GM12878 (cell line): Measurements from ENCODE around the gene SNX10.

Source experiments
- BHLHE40 ChIP-seq, 2 experiments: fragments of 450-650 bp in 1 of 2; IDR thresholded peaks; 2 replicates each; pipeline ENCODE4 v1.6.1; 2011 to 2017; ENCODE audit warnings: low read depth in 2 of 2, borderline replicate concordance in 1 of 2, improper control_type of control experiment in 1 of 2, low read length in 1 of 2, mild to moderate bottlenecking in 1 of 2
- BRCA1 ChIP-seq: IDR thresholded peaks from 2 replicates; pipeline ENCODE4 v1.6.1; 2011; ENCODE audit warnings: low read depth, low read length, improper control_type of control experiment
- CREB1 ChIP-seq: IDR thresholded peaks from 2 replicates; pipeline ENCODE4 v1.6.1; 2012; ENCODE audit warnings: low read depth, mild to moderate bottlenecking, inconsistent platforms
- FOXM1 ChIP-seq: IDR thresholded peaks from 2 replicates; pipeline ENCODE4 v1.6.1; 2012; ENCODE audit warnings: low read depth, mild to moderate bottlenecking, inconsistent platforms, low read length, moderate library complexity
- JUNB ChIP-seq: IDR thresholded peaks from 2 replicates; pipeline ENCODE4 v1.6.1; 2016; ENCODE audit warnings: antibody characterized with exemption, mild to moderate bottlenecking
- SP1 ChIP-seq: IDR thresholded peaks from one replicate; pipeline ENCODE4 v1.6.1; 2011; ENCODE audit warnings: low read depth, low read length
- TCF12 ChIP-seq: IDR thresholded peaks from 2 replicates; pipeline ENCODE4 v1.6.1; 2011; ENCODE audit warnings: low read depth, mild to moderate bottlenecking, low read length
- TF ChIP-seq, protein P1 (sequence below): fragments of 450-650 bp; IDR thresholded peaks from 2 replicates; pipeline ENCODE4 v1.6.1; 2016; ENCODE audit warnings: mild to moderate bottlenecking, moderate library complexity, borderline replicate concordance
- TF ChIP-seq, protein P2 (sequence below): IDR thresholded peaks from 2 replicates; pipeline ENCODE4 v1.6.1; 2012; ENCODE audit warnings: low read depth, low read length, improper control_type of control experiment
- TF ChIP-seq, protein P3 (sequence below): IDR thresholded peaks from 2 replicates; pipeline ENCODE4 v1.6.1; 2012; ENCODE audit warnings: low read depth, low read length, improper control_type of control experiment
- TF ChIP-seq, protein P4 (sequence below), 3 experiments: IDR thresholded peaks in 2 of 3; conservative IDR thresholded peaks in 1 of 3; 2 replicates each; pipeline ENCODE4 v1.5.1; 2011; ENCODE audit warnings: low read depth in 3 of 3, low read length in 3 of 3, mild to moderate bottlenecking in 3 of 3, control low read depth in 2 of 3, moderate library complexity in 2 of 3, inconsistent platforms in 1 of 3, mixed read lengths in 1 of 3; ENCODE audit not compliant: control insufficient read depth in 2 of 3, insufficient read depth in 1 of 3; ENCODE audit errors: extremely low read depth in 1 of 3

DNA sequence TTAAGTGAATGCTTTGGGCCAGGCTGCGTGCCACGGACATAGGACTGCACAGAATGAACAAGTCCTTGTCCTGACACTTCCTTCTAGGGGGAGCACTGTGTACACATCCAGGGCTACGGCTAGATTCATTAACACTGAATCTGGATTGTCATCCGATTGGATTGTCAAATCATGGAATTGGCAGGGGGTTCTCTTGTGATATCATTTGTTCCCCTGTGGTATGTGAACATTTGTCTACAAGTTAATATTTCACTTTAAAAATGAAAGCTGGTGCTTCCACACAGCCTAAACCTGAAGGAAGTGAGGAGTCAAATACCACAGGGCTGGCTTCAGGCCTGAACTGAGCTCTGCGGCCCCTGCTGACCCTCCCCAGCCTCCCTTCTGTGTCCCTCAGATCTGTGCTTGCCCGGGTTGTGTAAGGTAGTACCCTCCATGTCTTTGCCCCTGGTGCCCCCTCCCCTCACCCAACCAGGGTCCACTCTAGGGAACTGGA, 75.6 kb downstream of the SNX10 start:
- TF ChIP-seq JUNB (no peak), BHLHE40 (IDR thresholded peaks at IDR 0.05; ENCODE audit: borderline replicate concordance in 1 of 2, low read depth in 2 of 2, low read length in 1 of 2) (no peak), BRCA1 (no peak), SP1 (no peak), FOXM1 (no peak), CREB1 (no peak), TCF12 (no peak)
- TF ChIP-seq, protein P1, sequence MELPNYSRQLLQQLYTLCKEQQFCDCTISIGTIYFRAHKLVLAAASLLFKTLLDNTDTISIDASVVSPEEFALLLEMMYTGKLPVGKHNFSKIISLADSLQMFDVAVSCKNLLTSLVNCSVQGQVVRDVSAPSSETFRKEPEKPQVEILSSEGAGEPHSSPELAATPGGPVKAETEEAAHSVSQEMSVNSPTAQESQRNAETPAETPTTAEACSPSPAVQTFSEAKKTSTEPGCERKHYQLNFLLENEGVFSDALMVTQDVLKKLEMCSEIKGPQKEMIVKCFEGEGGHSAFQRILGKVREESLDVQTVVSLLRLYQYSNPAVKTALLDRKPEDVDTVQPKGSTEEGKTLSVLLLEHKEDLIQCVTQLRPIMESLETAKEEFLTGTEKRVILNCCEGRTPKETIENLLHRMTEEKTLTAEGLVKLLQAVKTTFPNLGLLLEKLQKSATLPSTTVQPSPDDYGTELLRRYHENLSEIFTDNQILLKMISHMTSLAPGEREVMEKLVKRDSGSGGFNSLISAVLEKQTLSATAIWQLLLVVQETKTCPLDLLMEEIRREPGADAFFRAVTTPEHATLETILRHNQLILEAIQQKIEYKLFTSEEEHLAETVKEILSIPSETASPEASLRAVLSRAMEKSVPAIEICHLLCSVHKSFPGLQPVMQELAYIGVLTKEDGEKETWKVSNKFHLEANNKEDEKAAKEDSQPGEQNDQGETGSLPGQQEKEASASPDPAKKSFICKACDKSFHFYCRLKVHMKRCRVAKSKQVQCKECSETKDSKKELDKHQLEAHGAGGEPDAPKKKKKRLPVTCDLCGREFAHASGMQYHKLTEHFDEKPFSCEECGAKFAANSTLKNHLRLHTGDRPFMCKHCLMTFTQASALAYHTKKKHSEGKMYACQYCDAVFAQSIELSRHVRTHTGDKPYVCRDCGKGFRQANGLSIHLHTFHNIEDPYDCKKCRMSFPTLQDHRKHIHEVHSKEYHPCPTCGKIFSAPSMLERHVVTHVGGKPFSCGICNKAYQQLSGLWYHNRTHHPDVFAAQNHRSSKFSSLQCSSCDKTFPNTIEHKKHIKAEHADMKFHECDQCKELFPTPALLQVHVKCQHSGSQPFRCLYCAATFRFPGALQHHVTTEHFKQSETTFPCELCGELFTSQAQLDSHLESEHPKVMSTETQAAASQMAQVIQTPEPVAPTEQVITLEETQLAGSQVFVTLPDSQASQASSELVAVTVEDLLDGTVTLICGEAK, result no peak
- TF ChIP-seq, protein P2, sequence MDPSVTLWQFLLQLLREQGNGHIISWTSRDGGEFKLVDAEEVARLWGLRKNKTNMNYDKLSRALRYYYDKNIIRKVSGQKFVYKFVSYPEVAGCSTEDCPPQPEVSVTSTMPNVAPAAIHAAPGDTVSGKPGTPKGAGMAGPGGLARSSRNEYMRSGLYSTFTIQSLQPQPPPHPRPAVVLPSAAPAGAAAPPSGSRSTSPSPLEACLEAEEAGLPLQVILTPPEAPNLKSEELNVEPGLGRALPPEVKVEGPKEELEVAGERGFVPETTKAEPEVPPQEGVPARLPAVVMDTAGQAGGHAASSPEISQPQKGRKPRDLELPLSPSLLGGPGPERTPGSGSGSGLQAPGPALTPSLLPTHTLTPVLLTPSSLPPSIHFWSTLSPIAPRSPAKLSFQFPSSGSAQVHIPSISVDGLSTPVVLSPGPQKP, result no peak
- TF ChIP-seq, protein P3, sequence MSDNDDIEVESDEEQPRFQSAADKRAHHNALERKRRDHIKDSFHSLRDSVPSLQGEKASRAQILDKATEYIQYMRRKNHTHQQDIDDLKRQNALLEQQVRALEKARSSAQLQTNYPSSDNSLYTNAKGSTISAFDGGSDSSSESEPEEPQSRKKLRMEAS, result no peak
- TF ChIP-seq, protein P4, sequence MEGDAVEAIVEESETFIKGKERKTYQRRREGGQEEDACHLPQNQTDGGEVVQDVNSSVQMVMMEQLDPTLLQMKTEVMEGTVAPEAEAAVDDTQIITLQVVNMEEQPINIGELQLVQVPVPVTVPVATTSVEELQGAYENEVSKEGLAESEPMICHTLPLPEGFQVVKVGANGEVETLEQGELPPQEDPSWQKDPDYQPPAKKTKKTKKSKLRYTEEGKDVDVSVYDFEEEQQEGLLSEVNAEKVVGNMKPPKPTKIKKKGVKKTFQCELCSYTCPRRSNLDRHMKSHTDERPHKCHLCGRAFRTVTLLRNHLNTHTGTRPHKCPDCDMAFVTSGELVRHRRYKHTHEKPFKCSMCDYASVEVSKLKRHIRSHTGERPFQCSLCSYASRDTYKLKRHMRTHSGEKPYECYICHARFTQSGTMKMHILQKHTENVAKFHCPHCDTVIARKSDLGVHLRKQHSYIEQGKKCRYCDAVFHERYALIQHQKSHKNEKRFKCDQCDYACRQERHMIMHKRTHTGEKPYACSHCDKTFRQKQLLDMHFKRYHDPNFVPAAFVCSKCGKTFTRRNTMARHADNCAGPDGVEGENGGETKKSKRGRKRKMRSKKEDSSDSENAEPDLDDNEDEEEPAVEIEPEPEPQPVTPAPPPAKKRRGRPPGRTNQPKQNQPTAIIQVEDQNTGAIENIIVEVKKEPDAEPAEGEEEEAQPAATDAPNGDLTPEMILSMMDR (IDR thresholded peaks at IDR 0.05 in 2 of 3, conservative IDR thresholded peaks at IDR 0.05 in 1 of 3; ENCODE audit: control insufficient read depth in 2 of 3, extremely low read depth in 1 of 3, insufficient read depth in 1 of 3, low read depth in 3 of 3, low read length in 3 of 3), result no peak
